Effector CD4-positive, alpha-beta T cell (primary cell): ENCODE data around the gene MT1X.
"Not testable (repeated sequence)": the region's sequence is repeated elsewhere in the genome, so short reads cannot be mapped to it uniquely, and the experiment has no call there.

ENCODE experiments used
- DNase-seq: peaks from one replicate; pipeline ENCODE4 v3.0.0-alpha.2; 2020

MT1X gene

GRCh38 chr16:56713794-56714193, 31.5 kb downstream of the MT1X start:
- DNase-seq = no peak

GRCh38 chr16:56715126-56715525, 32.9 kb downstream of the MT1X start:
- DNase-seq = no peak

GRCh38 chr16:56716761-56717160, 34.5 kb downstream of the MT1X start:
- no peak for DNase-seq

GRCh38 chr16:56717532-56717931, 35.3 kb downstream of the MT1X start:
- DNase-seq = not testable (repeated sequence)

GRCh38 chr16:56722200-56722842, 40.1 kb downstream of the MT1X start:
- DNase-seq = no peak

- DNase-seq = no peak
Measured at GRCh38 chr16:56724191-56724590, 41.9 kb downstream of the MT1X start.

GRCh38 chr16:56726283-56726682, 44.0 kb downstream of the MT1X start:
- no peak for DNase-seq

GRCh38 chr16:56726926-56727325, 44.7 kb downstream of the MT1X start:
- no peak for DNase-seq

- DNase-seq = no peak
Measured at GRCh38 chr16:56728027-56728426, 45.8 kb downstream of the MT1X start.

- DNase-seq = no peak
Measured at GRCh38 chr16:56728980-56729734, 46.9 kb downstream of the MT1X start.

GRCh38 chr16:56729735-56730662, 47.7 kb downstream of the MT1X start, which contains the start of gene NUP93:
Gene NUP93, plus strand, starts transcription at chr16:56730129. Its CDS starts 18,119 bp downstream, at chr16:56748248.
- peak; percentile 85 for DNase-seq

GRCh38 chr16:56732366-56732765, 50.1 kb downstream of the MT1X start:
- no peak for DNase-seq

GRCh38 chr16:56732832-56733231, 50.6 kb downstream of the MT1X start:
- DNase-seq = no peak
